CD4-positive, alpha-beta T cell treated with Interleukin-17A for 4 hours (primary cell): ENCODE measurements around the gene PCNT.

ENCODE experiments used
- DNase-seq: peaks from one replicate; pipeline ENCODE4 v3.0.0-alpha.2; 2020; ENCODE audit warnings: mixed read lengths

Gene PCNT

GRCh38 chr21:46491553-46491952, 167.6 kb downstream of the PCNT start:
- no peak for DNase-seq

GRCh38 chr21:46492851-46493250, 168.9 kb downstream of the PCNT start:
- DNase-seq = no peak

- no peak for DNase-seq
Observed at GRCh38 chr21:46493828-46494227, 169.9 kb downstream of the PCNT start.
